HG02852 (cell line): Measurements from ENCODE around the gene TEX13B.

Source experiments
- ATAC-seq: cut with Tn5 transposase; IDR thresholded peaks from one replicate; pipeline ENCODE4 v1.9.1; 2021; ENCODE audit warnings: mild to moderate bottlenecking, moderate library complexity; ENCODE audit not compliant: unreplicated experiment

TEX13B gene

GRCh38 chrX:107940095-107940494, 42.1 kb downstream of the TEX13B start:
- ATAC-seq: no peak

GRCh38 chrX:107936434-107936730, 45.8 kb downstream of the TEX13B start:
- ATAC-seq: no peak

DNA sequence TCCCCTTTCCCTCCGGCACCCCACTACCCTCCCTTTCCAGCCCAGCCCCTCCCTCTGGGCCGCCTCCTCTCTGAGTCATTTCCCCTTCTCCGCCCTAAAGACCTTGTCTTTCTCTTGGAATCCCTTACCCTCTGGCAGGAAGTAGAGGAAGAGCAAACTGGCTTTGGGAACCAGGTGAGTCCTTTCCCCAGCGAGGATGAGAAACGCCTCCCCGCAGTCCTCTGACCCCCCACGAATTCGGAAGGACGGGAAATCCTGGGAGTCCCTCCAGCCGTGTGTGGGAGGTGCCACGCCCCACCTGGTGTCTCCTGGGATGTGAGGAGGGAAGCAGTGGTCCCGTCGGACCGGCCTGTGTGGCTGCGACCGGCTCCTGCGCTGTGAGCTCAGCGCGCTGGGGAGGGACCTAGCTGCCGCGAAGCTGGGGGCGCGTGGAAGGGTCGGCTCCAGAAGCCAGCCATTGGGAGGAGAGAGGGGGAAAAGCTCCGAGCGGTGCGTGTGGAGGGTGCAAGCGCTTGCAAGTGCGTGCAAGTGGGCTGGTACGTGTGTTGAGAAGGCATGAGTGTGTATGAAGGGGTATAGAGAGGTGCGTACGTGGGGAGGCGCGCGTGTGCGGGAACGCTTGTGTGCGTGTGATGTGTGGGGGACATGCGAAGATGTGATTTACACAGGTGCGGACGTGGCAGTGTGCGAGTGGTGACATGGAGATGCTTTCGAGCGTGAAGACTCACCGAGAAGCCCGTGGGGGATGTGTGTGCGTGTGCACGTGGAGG, 46.3 kb downstream of the TEX13B start:
- no peak for ATAC-seq

DNA sequence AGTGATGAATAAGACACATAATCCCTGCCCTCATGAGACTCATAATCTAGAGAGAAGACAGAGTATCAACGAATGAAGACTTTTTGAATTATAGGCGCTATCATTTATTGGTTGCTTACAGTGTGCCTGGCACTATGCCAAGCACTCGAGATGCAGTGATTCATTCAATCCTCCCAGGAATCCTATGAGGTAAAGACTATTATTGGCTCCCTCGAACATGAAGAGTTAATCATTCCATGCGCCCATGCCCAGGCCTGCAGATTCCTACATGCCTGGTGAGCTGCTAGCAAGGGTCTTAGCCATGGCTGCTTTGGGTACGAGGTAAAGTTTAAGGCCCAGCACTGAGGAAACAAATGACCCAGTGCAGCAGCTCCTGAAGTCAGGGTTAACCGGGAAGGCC, 47.0 kb downstream of the TEX13B start:
- no peak for ATAC-seq

DNA sequence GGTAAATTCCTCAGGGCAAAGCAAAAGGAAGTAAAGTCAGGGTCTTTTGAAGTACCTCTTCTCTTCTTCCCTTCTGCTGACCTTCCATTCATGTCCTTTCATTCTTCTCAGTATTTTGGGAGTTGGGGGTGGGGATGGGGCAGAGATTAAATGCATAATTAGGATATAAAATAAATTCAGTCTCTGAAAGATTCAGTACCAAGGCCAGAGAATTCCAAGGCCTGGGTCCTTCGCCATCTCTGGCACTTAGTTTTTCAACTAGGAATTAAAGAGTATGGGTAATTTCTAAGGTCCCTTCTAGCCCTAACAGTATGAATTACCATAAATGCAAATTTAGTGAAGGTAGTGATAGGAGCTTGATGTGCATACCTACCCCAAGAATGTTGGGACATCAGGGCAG, 47.9 kb downstream of the TEX13B start:
- no peak for ATAC-seq
